Activated T-helper 1 cell treated with anti-CD3 and anti-CD28 coated beads, Interleukin-12 subunit alpha, Interleukin-12 subunit beta, Interleukin-2, Interleukin-4 antibody, amounts not matched to agents 30 ng/mL and 10 ng/mL and 1 ng/mL, durations not matched to agents 14 hours and 24 hours and 36 hours (primary cell): ENCODE measurements around the gene SSUH2. TPM values are rescaled to one million over a fixed set of nuclear protein-coding genes. Genes with fewer than 3 reads are reported as not detected.
"Not testable (repeated sequence)": the region's sequence is repeated elsewhere in the genome, so short reads cannot be mapped to it uniquely, and the experiment has no call there.

ENCODE experiments used
- DNase-seq: peaks from one replicate; pipeline ENCODE4 v3.0.0; 2021; ENCODE audit warnings: low spot score
- H3K27ac Mint-ChIP-seq: one replicate; pipeline ENCODE4 v1.8.0; 2021; ENCODE audit warnings: mild to moderate bottlenecking, mixed read lengths
- H3K27me3 Mint-ChIP-seq: one replicate; pipeline ENCODE4 v1.8.0; 2022; ENCODE audit warnings: mild to moderate bottlenecking, moderate library complexity, mixed read lengths; ENCODE audit not compliant: insufficient read depth
- H3K36me3 Mint-ChIP-seq: one replicate; pipeline ENCODE4 v1.8.0; 2021; ENCODE audit warnings: low read depth, mixed read lengths
- H3K4me1 Mint-ChIP-seq: one replicate; pipeline ENCODE4 v1.8.0; 2021; ENCODE audit warnings: low read depth, mixed read lengths
- H3K4me3 Mint-ChIP-seq: one replicate; pipeline ENCODE4 v1.8.0; 2021; ENCODE audit warnings: mild to moderate bottlenecking, moderate library complexity, mixed read lengths
- H3K9me3 Mint-ChIP-seq: one replicate; pipeline ENCODE4 v1.8.0; 2021; ENCODE audit warnings: mixed read lengths
- intact Hi-C: fragments of 100-400 bp; cut with micrococcal nuclease; formaldehyde crosslinking; loops from one replicate; pipeline ENCODE4 v1.15.1; 2024
- total RNA-seq: library from RNA; stranded (reverse); gene quantifications from 2 replicates; pipeline ENCODE4 v1.2.3, GENCODE V29; 2022

Gene SSUH2
- total RNA-seq, 1 donor from 2014 or later, result not detected

DNA sequence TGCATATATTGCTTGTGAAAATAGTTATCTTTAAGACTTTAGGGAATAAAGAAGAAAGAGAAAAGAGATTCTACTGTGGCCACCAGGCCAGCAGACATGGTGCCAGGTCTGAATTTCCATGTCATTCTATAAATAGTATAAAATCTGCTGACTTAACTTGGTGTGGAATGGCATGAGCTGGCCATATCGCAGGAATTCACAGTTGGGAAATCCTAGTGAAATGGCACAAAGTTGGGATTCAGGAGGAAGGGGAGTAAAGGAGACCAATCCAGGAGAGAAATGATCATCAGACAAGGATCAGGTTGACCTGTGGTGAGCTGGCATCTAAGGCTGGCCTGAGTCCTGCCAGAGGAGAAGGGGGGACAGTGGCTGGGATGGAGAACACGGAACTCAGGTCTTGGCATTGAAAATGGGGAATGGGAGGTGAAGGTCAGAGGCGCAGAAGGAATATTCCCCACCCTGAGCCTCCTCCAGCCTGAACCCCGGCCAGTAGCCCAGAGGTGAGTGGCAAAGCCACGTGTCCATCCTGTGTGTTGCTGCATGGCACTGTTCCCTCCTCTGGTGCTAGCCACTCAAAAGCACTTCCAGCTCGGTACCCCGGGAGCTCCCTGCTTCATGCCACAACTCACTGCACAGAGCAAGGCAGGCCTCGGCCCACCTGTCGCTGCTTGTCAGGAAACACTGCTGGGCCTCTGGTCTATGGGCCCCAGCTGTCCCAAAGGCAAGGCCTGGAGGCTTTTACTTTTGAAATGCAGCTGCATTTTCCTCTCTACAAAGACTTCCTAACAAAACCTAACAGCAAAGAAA is 51.4 kb downstream of the SSUH2 start:
- no peak overlapping the region for H3K27ac Mint-ChIP-seq
- H3K36me3 Mint-ChIP-seq, result no peaks in the 10 kb centered on the region
- no peaks in the 10 kb centered on the region for H3K4me1 Mint-ChIP-seq
- H3K27me3 Mint-ChIP-seq, result no peaks in the 10 kb centered on the region
- no peak for DNase-seq
- H3K4me3 Mint-ChIP-seq, result no peak overlapping the region
- intact Hi-C loops, result no loop called here
- H3K9me3 Mint-ChIP-seq, result no peaks in the 10 kb centered on the region

- Mint-ChIP-seq H3K36me3 (no peaks in the 10 kb centered on the region), H3K27me3 (no peaks in the 10 kb centered on the region), H3K27ac (no peak overlapping the region), H3K4me3 (no peak overlapping the region), H3K4me1 (no peaks in the 10 kb centered on the region), H3K9me3 (no peaks in the 10 kb centered on the region)
- no peak for DNase-seq
- intact Hi-C loops, result no loop called here
These were observed 54.6 kb downstream of the SSUH2 start for GRCh38 chr3:8589880-8590556.

GRCh38 chr3:8584661-8585060 is 59.9 kb downstream of the SSUH2 start:
- no peaks in the 10 kb centered on the region for H3K4me1 Mint-ChIP-seq
- H3K27ac Mint-ChIP-seq, result no peak overlapping the region
- intact Hi-C loops, result no loop called here
- no peak overlapping the region for H3K4me3 Mint-ChIP-seq
- H3K36me3 Mint-ChIP-seq, result no peaks in the 10 kb centered on the region
- no peaks in the 10 kb centered on the region for H3K9me3 Mint-ChIP-seq
- no peaks in the 10 kb centered on the region for H3K27me3 Mint-ChIP-seq
- no peak for DNase-seq

- Mint-ChIP-seq H3K9me3 (no peaks in the 10 kb centered on the region), H3K4me3 (no peak overlapping the region), H3K36me3 (no peaks in the 10 kb centered on the region), H3K27ac (no peak overlapping the region), H3K4me1 (no peaks in the 10 kb centered on the region), H3K27me3 (no peaks in the 10 kb centered on the region)
- DNase-seq, result no peak
- intact Hi-C loops, result no loop called here
These were observed 62.7 kb downstream of the SSUH2 start for GRCh38 chr3:8581806-8582445.

DNA sequence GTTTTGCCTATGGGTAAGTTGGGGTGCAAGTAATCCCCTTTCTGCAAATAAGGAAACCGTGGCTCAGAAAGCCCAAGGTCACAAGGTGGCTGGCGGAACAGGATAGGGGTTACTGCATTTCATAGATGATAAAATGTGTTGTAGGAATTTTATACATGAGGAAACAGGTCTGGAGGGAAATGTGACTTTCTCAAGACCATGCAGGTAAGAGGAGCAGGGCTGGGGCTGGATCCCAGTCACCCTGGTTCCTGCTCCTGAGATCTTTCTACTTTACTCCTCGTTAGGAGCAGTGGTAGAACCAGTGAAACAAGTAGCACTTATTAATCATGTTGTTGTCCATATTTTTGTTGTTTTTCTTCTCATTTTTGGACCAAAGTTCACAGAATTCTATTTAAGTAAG is 63.2 kb downstream of the SSUH2 start:
- intact Hi-C loops, result no loop called here
- no peaks in the 10 kb centered on the region for H3K36me3 Mint-ChIP-seq
- no peak overlapping the region for H3K27ac Mint-ChIP-seq
- H3K4me3 Mint-ChIP-seq, result no peak overlapping the region
- H3K9me3 Mint-ChIP-seq, result no peaks in the 10 kb centered on the region
- no peaks in the 10 kb centered on the region for H3K4me1 Mint-ChIP-seq
- DNase-seq, result no peak
- no peaks in the 10 kb centered on the region for H3K27me3 Mint-ChIP-seq

DNA sequence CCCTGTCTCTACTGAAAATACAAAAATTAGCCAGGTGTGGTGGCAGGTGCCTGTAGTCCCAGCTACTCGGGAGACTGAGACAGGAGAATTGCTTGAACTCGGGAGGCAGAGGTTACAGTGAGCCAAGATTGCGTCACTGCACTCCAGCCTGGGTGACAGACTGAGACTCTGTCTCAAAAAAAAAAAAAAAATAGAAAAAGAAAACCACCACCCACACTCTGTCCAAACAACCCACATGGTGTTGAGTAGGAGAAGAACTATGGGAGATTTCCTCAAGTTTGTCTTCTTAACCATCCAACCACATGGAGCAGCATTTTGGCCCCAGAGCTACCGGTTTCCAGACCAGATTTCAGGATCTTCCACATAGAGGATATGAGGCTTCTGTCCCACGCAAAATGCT is 64.2 kb downstream of the SSUH2 start:
- H3K9me3 Mint-ChIP-seq, H3K4me1 Mint-ChIP-seq, H3K27me3 Mint-ChIP-seq, intact Hi-C loops, H3K36me3 Mint-ChIP-seq, H3K4me3 Mint-ChIP-seq, DNase-seq, H3K27ac Mint-ChIP-seq: not testable (repeated sequence)

- Mint-ChIP-seq H3K27me3 (no peaks in the 10 kb centered on the region), H3K4me1 (no peaks in the 10 kb centered on the region), H3K27ac (no peak overlapping the region), H3K4me3 (no peak overlapping the region), H3K36me3 (no peaks in the 10 kb centered on the region), H3K9me3 (no peaks in the 10 kb centered on the region)
- DNase-seq, result no peak
- intact Hi-C loops, result no loop called here
These were observed 64.7 kb downstream of the SSUH2 start for GRCh38 chr3:8579943-8580342.

- Mint-ChIP-seq H3K36me3 (no peaks in the 10 kb centered on the region), H3K27me3 (no peaks in the 10 kb centered on the region), H3K4me1 (no peaks in the 10 kb centered on the region), H3K27ac (no peak overlapping the region), H3K4me3 (no peak overlapping the region), H3K9me3 (no peaks in the 10 kb centered on the region)
- intact Hi-C loops, result no loop called here
- DNase-seq, result no peak
These were observed 65.5 kb downstream of the SSUH2 start for GRCh38 chr3:8579096-8579495.

DNA sequence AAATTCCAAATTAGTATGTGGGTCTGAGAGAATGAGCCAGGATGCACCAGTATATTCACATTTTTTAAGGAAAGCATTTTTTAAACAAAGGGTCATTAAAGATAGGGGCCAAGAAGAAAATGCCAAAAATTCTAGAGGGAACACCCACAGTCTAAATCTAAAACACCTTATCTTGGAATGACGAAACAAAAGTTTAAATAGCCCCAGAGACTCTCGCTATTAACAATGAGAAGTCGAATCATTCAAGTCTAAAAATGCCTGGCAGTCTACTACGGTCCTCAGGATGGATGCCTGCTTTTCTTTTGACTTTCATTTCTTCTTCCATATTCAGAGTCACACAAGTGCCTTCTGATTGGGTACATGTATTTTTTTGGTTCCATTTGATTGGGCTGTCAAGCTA is 66.3 kb downstream of the SSUH2 start:
- no peaks in the 10 kb centered on the region for H3K9me3 Mint-ChIP-seq
- DNase-seq, result no peak
- no peaks in the 10 kb centered on the region for H3K36me3 Mint-ChIP-seq
- H3K4me1 Mint-ChIP-seq, result no peaks in the 10 kb centered on the region
- intact Hi-C loops, result no loop called here
- H3K4me3 Mint-ChIP-seq, result no peak overlapping the region
- H3K27ac Mint-ChIP-seq, result no peak overlapping the region
- H3K27me3 Mint-ChIP-seq, result no peaks in the 10 kb centered on the region

GRCh38 chr3:8576841-8577571 is 67.6 kb downstream of the SSUH2 start:
- no peaks in the 10 kb centered on the region for H3K9me3 Mint-ChIP-seq
- DNase-seq, result no peak
- H3K27me3 Mint-ChIP-seq, result no peaks in the 10 kb centered on the region
- H3K36me3 Mint-ChIP-seq, result no peaks in the 10 kb centered on the region
- no peak overlapping the region for H3K27ac Mint-ChIP-seq
- no peaks in the 10 kb centered on the region for H3K4me1 Mint-ChIP-seq
- intact Hi-C loops, result no loop called here
- H3K4me3 Mint-ChIP-seq, result no peak overlapping the region

DNA sequence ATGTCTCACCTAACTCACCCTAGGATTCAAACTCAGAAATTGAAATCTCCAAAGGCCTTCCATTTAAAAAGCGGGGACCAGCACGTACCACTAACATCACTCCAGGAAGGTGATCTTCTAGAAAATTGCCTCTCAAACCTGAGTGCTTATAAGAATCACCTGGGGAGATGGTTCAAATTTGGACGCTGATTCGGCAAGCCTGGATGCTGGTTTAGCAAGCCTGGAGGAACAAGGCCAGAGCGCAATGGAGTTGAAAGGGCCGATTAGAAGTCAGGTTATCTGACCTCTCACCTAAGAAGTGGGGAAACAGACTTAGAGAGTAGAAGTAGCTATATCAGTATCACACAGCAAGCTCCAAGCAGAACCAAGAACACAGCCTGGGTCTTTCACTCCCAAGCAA is 68.2 kb downstream of the SSUH2 start:
- Mint-ChIP-seq H3K4me1 (no peaks in the 10 kb centered on the region), H3K36me3 (no peaks in the 10 kb centered on the region)
- intact Hi-C loops, result no loop called here

GRCh38 chr3:8575364-8576104 is 69.1 kb downstream of the SSUH2 start:
- Mint-ChIP-seq H3K4me1 (no peaks in the 10 kb centered on the region), H3K9me3 (no peaks in the 10 kb centered on the region), H3K4me3 (no peak overlapping the region), H3K36me3 (no peaks in the 10 kb centered on the region), H3K27me3 (no peaks in the 10 kb centered on the region), H3K27ac (no peak overlapping the region)
- intact Hi-C loops, result no loop called here
- DNase-seq, result no peak

More for the DNA sequence above, 68.2 kb downstream of the SSUH2 start:
- no peak overlapping the region for H3K27ac Mint-ChIP-seq
- no peaks in the 10 kb centered on the region for H3K9me3 Mint-ChIP-seq
- no peak for DNase-seq
- no peak overlapping the region for H3K4me3 Mint-ChIP-seq
- H3K27me3 Mint-ChIP-seq, result no peaks in the 10 kb centered on the region
